ENCODE measurements around the gene PDE4A.
"Not testable (repeated sequence)": the region's sequence is repeated elsewhere in the genome, so short reads cannot be mapped to it uniquely, and the experiment has no call there.

GRCh38 chr19:10411224-10411623, 9.1 kb upstream of the PDE4A start:
- TF ChIP-seq POLR2AphosphoS5 (IDR thresholded peaks at IDR 0.05; ENCODE audit: low read depth); EZH2 (IDR thresholded peaks at IDR 0.05; ENCODE audit: low read depth, unreplicated experiment); CREB1 (CRISPR knock-in tag; IDR thresholded peaks at IDR 0.05; ENCODE audit: low read depth): not testable (repeated sequence)
- TF ChIP-seq, protein P1, sequence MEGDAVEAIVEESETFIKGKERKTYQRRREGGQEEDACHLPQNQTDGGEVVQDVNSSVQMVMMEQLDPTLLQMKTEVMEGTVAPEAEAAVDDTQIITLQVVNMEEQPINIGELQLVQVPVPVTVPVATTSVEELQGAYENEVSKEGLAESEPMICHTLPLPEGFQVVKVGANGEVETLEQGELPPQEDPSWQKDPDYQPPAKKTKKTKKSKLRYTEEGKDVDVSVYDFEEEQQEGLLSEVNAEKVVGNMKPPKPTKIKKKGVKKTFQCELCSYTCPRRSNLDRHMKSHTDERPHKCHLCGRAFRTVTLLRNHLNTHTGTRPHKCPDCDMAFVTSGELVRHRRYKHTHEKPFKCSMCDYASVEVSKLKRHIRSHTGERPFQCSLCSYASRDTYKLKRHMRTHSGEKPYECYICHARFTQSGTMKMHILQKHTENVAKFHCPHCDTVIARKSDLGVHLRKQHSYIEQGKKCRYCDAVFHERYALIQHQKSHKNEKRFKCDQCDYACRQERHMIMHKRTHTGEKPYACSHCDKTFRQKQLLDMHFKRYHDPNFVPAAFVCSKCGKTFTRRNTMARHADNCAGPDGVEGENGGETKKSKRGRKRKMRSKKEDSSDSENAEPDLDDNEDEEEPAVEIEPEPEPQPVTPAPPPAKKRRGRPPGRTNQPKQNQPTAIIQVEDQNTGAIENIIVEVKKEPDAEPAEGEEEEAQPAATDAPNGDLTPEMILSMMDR (conservative IDR thresholded peaks at IDR 0.05; ENCODE audit: low read depth in 2 of 2), result not testable (repeated sequence)
- TF ChIP-seq, protein P2, sequence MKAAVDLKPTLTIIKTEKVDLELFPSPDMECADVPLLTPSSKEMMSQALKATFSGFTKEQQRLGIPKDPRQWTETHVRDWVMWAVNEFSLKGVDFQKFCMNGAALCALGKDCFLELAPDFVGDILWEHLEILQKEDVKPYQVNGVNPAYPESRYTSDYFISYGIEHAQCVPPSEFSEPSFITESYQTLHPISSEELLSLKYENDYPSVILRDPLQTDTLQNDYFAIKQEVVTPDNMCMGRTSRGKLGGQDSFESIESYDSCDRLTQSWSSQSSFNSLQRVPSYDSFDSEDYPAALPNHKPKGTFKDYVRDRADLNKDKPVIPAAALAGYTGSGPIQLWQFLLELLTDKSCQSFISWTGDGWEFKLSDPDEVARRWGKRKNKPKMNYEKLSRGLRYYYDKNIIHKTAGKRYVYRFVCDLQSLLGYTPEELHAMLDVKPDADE (IDR thresholded peaks at IDR 0.05), result not testable (repeated sequence)
- TF ChIP-seq, protein P3, sequence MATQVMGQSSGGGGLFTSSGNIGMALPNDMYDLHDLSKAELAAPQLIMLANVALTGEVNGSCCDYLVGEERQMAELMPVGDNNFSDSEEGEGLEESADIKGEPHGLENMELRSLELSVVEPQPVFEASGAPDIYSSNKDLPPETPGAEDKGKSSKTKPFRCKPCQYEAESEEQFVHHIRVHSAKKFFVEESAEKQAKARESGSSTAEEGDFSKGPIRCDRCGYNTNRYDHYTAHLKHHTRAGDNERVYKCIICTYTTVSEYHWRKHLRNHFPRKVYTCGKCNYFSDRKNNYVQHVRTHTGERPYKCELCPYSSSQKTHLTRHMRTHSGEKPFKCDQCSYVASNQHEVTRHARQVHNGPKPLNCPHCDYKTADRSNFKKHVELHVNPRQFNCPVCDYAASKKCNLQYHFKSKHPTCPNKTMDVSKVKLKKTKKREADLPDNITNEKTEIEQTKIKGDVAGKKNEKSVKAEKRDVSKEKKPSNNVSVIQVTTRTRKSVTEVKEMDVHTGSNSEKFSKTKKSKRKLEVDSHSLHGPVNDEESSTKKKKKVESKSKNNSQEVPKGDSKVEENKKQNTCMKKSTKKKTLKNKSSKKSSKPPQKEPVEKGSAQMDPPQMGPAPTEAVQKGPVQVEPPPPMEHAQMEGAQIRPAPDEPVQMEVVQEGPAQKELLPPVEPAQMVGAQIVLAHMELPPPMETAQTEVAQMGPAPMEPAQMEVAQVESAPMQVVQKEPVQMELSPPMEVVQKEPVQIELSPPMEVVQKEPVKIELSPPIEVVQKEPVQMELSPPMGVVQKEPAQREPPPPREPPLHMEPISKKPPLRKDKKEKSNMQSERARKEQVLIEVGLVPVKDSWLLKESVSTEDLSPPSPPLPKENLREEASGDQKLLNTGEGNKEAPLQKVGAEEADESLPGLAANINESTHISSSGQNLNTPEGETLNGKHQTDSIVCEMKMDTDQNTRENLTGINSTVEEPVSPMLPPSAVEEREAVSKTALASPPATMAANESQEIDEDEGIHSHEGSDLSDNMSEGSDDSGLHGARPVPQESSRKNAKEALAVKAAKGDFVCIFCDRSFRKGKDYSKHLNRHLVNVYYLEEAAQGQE (IDR thresholded peaks at IDR 0.05; ENCODE audit: unreplicated experiment), result not testable (repeated sequence)

Data from GM23338 (cell line).